Activated effector memory CD4-positive, alpha-beta T cell treated with Interleukin-2 at 50 U/mL for 16 hours (primary cell): ENCODE measurements around the gene LAMA2.
"Not testable (repeated sequence)": the region's sequence is repeated elsewhere in the genome, so short reads cannot be mapped to it uniquely, and the experiment has no call there.

Experiments
- DNase-seq: peaks from one replicate; pipeline ENCODE4 v3.0.0-alpha.2; 2020

LAMA2 gene

GRCh38 chr6:129014302-129014701, 131.4 kb downstream of the LAMA2 start:
- no peak for DNase-seq

GRCh38 chr6:129015721-129016120, 132.8 kb downstream of the LAMA2 start:
- no peak for DNase-seq

GRCh38 chr6:129016844-129017243, 133.9 kb downstream of the LAMA2 start:
- no peak for DNase-seq

GRCh38 chr6:129022011-129022553, 139.1 kb downstream of the LAMA2 start:
- no peak for DNase-seq

- DNase-seq, result no peak
These were observed 143.7 kb downstream of the LAMA2 start for GRCh38 chr6:129026601-129027000.

GRCh38 chr6:129029778-129030177, 146.8 kb downstream of the LAMA2 start:
- DNase-seq, result no peak

GRCh38 chr6:129030215-129030614, 147.3 kb downstream of the LAMA2 start:
- DNase-seq, result no peak

- DNase-seq, result no peak
These were observed 148.2 kb downstream of the LAMA2 start for GRCh38 chr6:129031051-129031599.

- no peak for DNase-seq
These were observed 149.7 kb downstream of the LAMA2 start for GRCh38 chr6:129032602-129033001.

- no peak for DNase-seq
These were observed 150.2 kb downstream of the LAMA2 start for GRCh38 chr6:129033180-129033579.

- DNase-seq, result no peak
These were observed 150.6 kb downstream of the LAMA2 start for GRCh38 chr6:129033581-129033980.

- no peak for DNase-seq
These were observed 158.6 kb downstream of the LAMA2 start for GRCh38 chr6:129041563-129041962.

- DNase-seq, result no peak
These were observed 163.6 kb downstream of the LAMA2 start for GRCh38 chr6:129046526-129046925.

- DNase-seq, result no peak
These were observed 164.9 kb downstream of the LAMA2 start for GRCh38 chr6:129047834-129048233.

GRCh38 chr6:129050086-129050485, 167.1 kb downstream of the LAMA2 start:
- DNase-seq, result no peak

- not testable (repeated sequence) for DNase-seq
These were observed 170.2 kb downstream of the LAMA2 start for GRCh38 chr6:129053143-129053542.

GRCh38 chr6:129055796-129056195, 172.9 kb downstream of the LAMA2 start:
- no peak for DNase-seq

- DNase-seq, result no peak
These were observed 176.7 kb downstream of the LAMA2 start for GRCh38 chr6:129059650-129060049.

- no peak for DNase-seq
These were observed 186.1 kb downstream of the LAMA2 start for GRCh38 chr6:129069006-129069405.

GRCh38 chr6:129073051-129073450, 190.1 kb downstream of the LAMA2 start:
- DNase-seq, result no peak

GRCh38 chr6:129073691-129074395, 190.9 kb downstream of the LAMA2 start:
- DNase-seq, result no peak

GRCh38 chr6:129084406-129084805, 201.5 kb downstream of the LAMA2 start:
- DNase-seq, result no peak

- not testable (repeated sequence) for DNase-seq
These were observed 205.5 kb downstream of the LAMA2 start for GRCh38 chr6:129088481-129088880.

GRCh38 chr6:129089357-129089756, 206.4 kb downstream of the LAMA2 start:
- no peak for DNase-seq

GRCh38 chr6:129094147-129094546, 211.2 kb downstream of the LAMA2 start:
- DNase-seq, result no peak
